NCI-H526 (cell line): ENCODE measurements around the gene DTX3.
"Not testable (repeated sequence)": the region's sequence is repeated elsewhere in the genome, so short reads cannot be mapped to it uniquely, and the experiment has no call there.

ENCODE experiments used
- DNase-seq, 2 experiments: peaks; one replicate each; lab custom pipeline; 2025; lab: John Stamatoyannopoulos, UW

The DTX3 gene

GRCh38 chr12:57604454-57604991 lies at the start of gene DTX3:
Gene DTX3, plus strand, starts transcription at chr12:57604824. Its CDS starts 1,694 bp downstream, at chr12:57606518.
- DNase-seq = peak; percentile 13 to 59

GRCh38 chr12:57554897-57555296 lies 49.7 kb upstream of the DTX3 start:
- DNase-seq = no peak

- no peak for DNase-seq
Measured at GRCh38 chr12:57558864-57559263, 45.8 kb upstream of the DTX3 start.

GRCh38 chr12:57560516-57560915 lies 44.1 kb upstream of the DTX3 start:
- no peak for DNase-seq

GRCh38 chr12:57561117-57561516 lies 43.5 kb upstream of the DTX3 start:
- not testable (repeated sequence) for DNase-seq

GRCh38 chr12:57563358-57563757 lies 41.3 kb upstream of the DTX3 start:
- DNase-seq = no peak

GRCh38 chr12:57564178-57564740 lies 40.4 kb upstream of the DTX3 start:
- no peak for DNase-seq

- DNase-seq = no peak
Measured at GRCh38 chr12:57568838-57569237, 35.8 kb upstream of the DTX3 start.

- no peak for DNase-seq
Measured at GRCh38 chr12:57569858-57570257, 34.8 kb upstream of the DTX3 start.

- not testable (repeated sequence) for DNase-seq
Measured at GRCh38 chr12:57570438-57570837, 34.2 kb upstream of the DTX3 start.

GRCh38 chr12:57571926-57572762 lies 32.5 kb upstream of the DTX3 start:
- DNase-seq = no peak

GRCh38 chr12:57574795-57575194 lies 29.8 kb upstream of the DTX3 start:
- DNase-seq = no peak

GRCh38 chr12:57575771-57576612 lies 28.6 kb upstream of the DTX3 start:
- DNase-seq = no peak

GRCh38 chr12:57576613-57577160 lies 27.9 kb upstream of the DTX3 start:
- no peak for DNase-seq

GRCh38 chr12:57577981-57578758 lies 26.5 kb upstream of the DTX3 start:
- no peak for DNase-seq

- DNase-seq = no peak
Measured at GRCh38 chr12:57579011-57579410, 25.6 kb upstream of the DTX3 start.

- DNase-seq = no peak
Measured at GRCh38 chr12:57579677-57580465, 24.8 kb upstream of the DTX3 start.

GRCh38 chr12:57580466-57580795 lies 24.2 kb upstream of the DTX3 start:
- no peak for DNase-seq

GRCh38 chr12:57581802-57582201 lies 22.8 kb upstream of the DTX3 start:
- no peak for DNase-seq

- no peak for DNase-seq
Measured at GRCh38 chr12:57582440-57582839, 22.2 kb upstream of the DTX3 start.
